ENCODE results near the gene IRX6.

The IRX6 gene

GRCh38 chr16:55324285-55325079, 479 bp downstream of the IRX6 start:
- no peak for DNase-seq

DNA sequence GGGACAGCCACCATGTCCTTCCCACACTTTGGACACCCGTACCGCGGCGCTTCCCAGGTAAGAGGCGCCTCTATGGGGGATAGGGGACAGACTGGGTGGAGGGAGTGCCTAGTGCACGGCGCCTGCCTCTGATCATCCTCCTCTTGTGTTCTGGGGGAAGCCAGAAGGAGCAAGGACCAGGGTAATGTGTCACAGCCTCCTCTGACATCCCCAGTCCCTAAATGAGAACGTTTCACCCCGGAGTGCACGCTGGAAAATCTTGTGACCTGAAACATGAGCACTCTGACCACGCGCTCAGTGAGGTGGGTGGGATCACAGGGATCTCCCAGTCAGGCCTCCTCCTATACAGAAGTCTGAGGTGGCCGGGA, 1.1 kb downstream of the IRX6 start:
- no peak for DNase-seq

- no peak for DNase-seq
Observed at GRCh38 chr16:55325458-55326109, 1.6 kb downstream of the IRX6 start.

DNA sequence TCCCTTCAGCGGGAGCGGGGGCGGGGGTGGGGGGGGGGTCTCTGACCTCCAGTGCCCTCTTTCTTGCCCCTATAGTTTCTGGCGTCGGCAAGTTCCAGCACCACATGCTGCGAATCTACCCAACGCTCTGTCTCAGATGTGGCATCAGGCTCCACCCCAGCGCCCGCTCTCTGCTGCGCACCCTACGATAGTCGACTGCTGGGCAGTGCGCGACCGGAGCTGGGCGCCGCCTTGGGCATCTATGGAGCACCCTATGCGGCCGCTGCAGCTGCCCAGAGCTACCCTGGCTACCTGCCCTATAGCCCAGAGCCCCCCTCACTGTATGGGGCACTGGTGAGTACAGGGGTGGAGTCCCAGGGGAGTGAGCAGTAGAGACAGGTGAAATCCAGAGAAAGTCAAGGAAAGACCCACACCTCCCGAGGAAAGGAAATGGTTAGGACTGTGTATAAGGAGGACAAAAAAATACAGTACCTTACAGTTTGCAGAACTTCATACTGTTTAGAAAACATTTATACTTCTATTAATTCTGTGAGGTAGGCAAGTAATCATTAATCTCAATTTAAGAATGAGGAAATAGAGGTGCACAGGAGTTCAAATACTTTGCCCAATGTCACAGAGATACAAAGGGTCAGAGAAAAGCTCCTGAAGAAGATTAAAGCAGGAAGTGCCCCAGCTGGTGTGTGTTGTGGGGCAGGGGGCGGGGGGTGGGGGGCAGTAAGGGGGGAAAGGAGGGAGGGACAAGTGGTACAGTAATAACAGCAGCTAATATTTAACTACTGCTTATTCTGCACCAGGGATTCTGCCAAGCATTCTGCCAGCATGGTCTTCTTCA, 2.5 kb downstream of the IRX6 start:
- no peak for DNase-seq

- DNase-seq = no peak
Observed at GRCh38 chr16:55328611-55329569, 4.9 kb downstream of the IRX6 start.

- no peak for DNase-seq
Observed at GRCh38 chr16:55329791-55330428, 5.9 kb downstream of the IRX6 start.

DNA sequence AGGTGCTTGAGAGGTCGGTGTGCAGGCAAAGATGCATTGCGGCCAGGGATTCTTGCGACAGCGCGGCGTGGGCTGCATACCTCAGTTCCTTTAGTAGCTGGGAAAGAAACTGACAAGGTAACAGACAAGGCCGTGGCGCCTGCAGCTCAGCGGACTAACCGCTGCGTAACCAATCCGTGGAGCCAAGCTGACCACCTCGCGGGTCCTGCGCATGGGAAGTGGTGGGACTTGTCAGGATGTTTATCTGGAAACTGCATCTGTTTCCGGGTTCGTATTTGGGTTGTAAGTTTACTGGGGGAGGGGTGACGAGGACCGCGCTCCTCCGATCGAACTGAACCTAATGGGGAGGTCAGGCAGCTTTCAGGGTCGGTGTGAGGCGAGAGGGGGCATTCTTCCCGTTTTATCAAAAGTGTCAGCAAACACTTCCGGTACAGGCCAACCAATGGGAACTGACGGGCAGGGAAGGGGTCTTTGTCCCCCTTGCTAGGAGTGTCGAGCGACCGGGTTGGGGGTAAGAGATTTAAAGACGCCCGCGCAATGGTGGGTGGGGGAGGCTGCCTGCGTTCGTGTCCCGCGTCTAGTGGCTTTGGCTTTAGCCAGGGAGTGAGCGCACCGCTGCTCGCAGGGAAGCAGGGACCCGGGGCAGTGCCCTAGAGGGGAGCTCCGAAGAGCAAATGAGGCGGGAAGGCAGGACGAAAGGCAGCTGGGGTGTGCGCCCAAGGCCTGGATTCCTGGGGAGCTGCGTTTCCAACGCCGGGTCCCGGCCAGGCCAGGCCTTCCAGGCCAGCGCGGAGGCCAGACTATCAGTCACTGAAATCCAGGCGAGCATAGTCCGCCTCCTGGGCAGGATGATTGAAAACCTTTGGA, 7.0 kb downstream of the IRX6 start:
- no peak for DNase-seq

DNA sequence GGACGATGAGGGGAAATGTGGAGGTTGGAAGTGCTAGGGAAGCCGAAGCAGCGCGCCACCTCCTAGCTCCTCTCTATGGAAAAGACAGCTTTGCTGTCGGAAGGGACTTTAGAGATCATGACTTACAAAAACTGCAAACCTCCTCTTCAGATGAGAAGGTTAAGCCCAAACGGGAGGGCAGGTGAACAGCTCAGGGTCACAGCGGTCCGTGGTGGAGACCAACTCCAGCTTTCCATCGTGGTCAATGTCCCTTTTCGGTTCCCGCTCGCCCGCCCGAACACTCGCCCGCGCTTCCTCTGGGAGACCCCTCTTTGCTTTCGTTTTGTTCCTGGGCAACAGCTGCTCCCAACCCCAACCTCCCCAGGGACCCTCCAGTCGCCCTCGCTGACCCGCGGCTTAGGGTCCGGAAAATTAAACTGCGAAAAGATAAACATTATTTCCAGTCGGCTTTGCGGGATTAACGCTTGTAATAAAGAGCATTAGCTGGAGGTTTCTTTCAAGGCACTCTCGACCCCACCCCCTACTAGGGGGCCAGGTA, 7.7 kb downstream of the IRX6 start:
- no peak for DNase-seq

- DNase-seq = no peak
Observed at GRCh38 chr16:55333684-55334083, 9.7 kb downstream of the IRX6 start.

DNA sequence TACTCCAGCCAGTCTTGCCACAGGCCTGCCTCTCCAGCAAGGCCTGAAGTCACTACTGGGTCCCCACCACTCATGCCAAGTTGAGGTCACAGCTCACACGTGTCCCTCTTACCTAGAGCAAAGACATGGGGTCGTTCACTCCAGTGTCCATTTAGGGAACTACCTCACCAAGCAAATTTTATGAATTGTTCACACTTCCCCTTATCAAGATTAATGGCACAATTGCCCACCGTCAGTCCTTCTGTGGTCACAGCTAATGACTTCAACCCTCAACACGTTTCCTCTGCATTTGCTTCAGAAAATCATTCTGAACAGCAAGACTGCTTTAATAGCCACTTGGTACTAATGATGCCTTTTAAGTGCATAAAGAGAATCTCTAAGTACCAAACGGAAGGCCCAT, 14.6 kb downstream of the IRX6 start:
- DNase-seq = no peak

GRCh38 chr16:55340445-55340844, 16.4 kb downstream of the IRX6 start:
- no peak for DNase-seq

- DNase-seq = no peak
Observed at GRCh38 chr16:55341681-55342080, 17.7 kb downstream of the IRX6 start.

DNA sequence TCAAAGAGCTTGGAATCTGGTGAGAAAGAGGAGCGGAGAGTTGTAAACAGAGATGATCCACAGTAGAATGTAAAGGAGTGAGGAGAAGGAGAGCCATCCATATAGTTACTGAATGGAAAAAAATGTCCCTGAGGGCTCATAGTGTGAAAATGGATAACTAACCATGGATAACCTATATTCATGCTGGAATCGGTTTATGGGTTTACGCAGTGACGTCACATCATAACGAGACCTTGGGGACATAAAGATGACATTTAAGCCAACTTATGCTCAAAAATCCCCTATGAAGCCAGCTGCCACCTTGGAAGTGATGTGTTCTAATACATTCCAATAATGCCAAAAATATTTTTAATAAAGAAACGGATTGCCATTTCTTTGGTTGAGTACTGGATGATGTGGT, 22.5 kb downstream of the IRX6 start:
- no peak for DNase-seq

GRCh38 chr16:55349867-55350266, 25.9 kb downstream of the IRX6 start:
- DNase-seq = no peak

DNA sequence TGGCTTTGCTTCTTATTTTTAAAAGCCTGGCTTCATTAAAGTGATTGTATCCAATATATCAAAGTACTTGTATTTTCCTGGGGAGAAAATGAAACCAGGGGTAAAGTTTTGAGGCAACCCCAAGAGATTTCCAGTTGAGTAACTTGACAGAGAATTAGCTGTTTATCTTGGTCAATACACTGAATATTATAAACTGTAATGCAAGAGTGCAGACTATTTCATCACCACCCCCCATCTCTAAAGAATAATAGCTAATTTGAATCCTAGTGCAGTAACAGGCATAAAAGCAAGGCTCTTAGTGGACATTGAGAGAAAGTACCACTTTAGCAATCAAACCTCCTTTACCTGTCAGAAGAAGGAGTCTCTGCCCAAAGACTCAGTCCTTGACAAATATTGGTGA, 27.0 kb downstream of the IRX6 start:
- no peak for DNase-seq

GRCh38 chr16:55351936-55352335, 27.9 kb downstream of the IRX6 start:
- DNase-seq = no peak

DNA sequence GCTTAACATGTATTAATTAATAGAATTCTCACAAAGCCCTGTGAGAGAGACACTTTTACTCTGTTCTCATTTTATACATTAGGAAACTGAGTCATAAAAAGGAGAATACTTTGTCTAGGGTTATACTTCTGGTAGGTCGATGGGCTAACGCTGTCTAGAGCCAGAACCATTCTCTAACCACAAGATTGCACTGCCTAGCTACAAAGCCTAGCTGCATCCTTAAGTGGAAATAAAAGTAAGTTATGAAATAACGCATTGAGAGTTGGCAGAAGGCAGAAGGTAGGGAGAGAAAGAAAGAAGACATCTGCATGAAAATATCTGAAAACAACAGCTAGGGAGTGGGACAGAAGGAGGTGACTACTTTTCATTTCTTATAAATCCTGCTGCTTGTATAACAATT, 33.2 kb downstream of the IRX6 start:
- DNase-seq = no peak

DNA sequence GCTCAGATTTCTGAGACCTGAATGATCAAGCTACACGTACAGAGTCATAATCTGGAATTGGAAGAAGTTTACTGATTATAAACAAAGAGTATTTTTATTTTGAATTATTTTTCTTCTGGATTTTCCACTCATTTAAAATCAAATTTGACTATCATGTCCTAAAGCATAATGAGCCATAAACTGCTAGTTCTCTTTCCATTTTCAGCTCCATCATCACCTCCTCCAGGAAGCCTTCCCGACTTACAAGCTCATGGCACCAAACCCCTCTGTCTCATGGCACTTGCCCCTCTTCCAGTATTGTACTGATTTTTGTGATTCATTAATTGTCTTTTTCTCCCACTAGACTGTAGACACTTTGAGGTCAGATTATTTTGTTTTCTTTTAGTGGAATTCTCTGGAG, 35.9 kb downstream of the IRX6 start:
- no peak for DNase-seq

DNA sequence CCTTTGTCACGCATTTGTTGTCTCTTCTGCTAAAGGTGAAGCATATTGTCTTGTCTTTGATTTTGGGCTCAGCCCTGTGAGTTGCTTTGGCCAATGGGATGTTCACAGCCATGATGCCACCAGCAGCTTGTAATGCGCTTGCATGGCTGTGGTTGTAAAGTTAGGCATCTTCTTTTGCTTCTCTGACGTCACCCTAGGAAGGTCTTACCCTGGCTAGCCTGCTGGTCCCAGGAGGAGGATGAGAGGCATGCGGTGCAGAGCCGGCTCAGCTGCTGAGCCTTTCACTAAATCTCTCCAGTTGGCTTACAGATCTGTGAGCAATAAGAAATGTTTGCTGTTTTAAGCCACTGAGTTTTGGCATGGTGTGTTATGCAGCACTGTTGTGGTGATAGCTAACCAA, 40.8 kb downstream of the IRX6 start:
- no peak for DNase-seq

DNA sequence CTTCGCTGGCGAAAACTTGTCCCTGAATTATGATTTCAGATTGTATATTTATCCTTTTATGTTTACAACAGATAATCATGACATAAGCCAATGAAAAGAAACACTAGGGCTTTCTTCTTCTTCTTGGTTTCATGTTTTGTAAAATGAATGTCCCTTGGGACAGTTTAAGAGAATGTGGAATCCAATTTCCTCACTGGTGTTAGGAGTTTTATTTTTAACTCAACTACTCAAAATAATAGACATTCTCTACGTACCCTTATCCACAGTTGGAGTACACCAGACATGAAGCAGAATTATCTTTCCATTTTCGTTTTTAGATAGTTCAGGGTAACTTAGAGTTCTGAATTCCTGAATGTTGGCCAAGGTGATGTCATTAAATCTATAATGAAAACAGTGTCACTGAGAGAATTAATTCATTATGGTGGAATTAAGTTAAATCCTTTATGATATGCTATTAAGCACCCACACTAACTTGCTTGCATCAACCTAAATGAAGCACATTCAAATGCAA, 43.4 kb downstream of the IRX6 start:
- no peak for DNase-seq
